C1 segment of cervical spinal cord (tissue), 14 donors: ENCODE results near the gene TMEM100.

Source experiments
- DNase-seq, 14 donors: peaks; one replicate each; lab custom pipeline; 2025; lab: John Stamatoyannopoulos, UW

The TMEM100 gene

GRCh38 chr17:55743103-55743679, 20.5 kb upstream of the TMEM100 start:
- no peak for DNase-seq

- DNase-seq: no peak
Measured at GRCh38 chr17:55742272-55743102, 19.8 kb upstream of the TMEM100 start.

- no peak for DNase-seq
Measured at GRCh38 chr17:55741356-55741700, 18.7 kb upstream of the TMEM100 start.

GRCh38 chr17:55740511-55741355, 18.1 kb upstream of the TMEM100 start:
- no peak for DNase-seq

- no peak for DNase-seq
Measured at GRCh38 chr17:55737976-55738501, 15.4 kb upstream of the TMEM100 start.

GRCh38 chr17:55735731-55736405, 13.2 kb upstream of the TMEM100 start:
- DNase-seq: no peak

- no peak for DNase-seq
Measured at GRCh38 chr17:55734128-55734781, 11.6 kb upstream of the TMEM100 start.

- DNase-seq: peak in 5 of 14 donors; percentile 10 to 33 (median 26)
Measured at GRCh38 chr17:55731586-55732250, 9.1 kb upstream of the TMEM100 start.

- DNase-seq: no peak
Measured at GRCh38 chr17:55730808-55731207, 8.1 kb upstream of the TMEM100 start.

GRCh38 chr17:55730380-55730779, 7.7 kb upstream of the TMEM100 start:
- DNase-seq: no peak

- DNase-seq: no peak
Measured at GRCh38 chr17:55729484-55729883, 6.8 kb upstream of the TMEM100 start.

GRCh38 chr17:55728833-55729232, 6.2 kb upstream of the TMEM100 start:
- no peak for DNase-seq

- DNase-seq: no peak
Measured at GRCh38 chr17:55728361-55728760, 5.7 kb upstream of the TMEM100 start.

- DNase-seq: no peak
Measured at GRCh38 chr17:55727920-55728319, 5.3 kb upstream of the TMEM100 start.

- DNase-seq: no peak
Measured at GRCh38 chr17:55727275-55727674, 4.6 kb upstream of the TMEM100 start.

GRCh38 chr17:55726440-55726839, 3.8 kb upstream of the TMEM100 start:
- DNase-seq: no peak

- DNase-seq: no peak
Measured at GRCh38 chr17:55723488-55723848, 804 bp upstream of the TMEM100 start.

- DNase-seq: no peak
Measured at GRCh38 chr17:55722016-55722736, 488 bp downstream of the TMEM100 start.

GRCh38 chr17:55720919-55721836, 1.5 kb downstream of the TMEM100 start:
- DNase-seq: no peak
